Epidermal melanocyte (primary cell): ENCODE measurements around the gene DPYD.

ENCODE experiments used
- DNase-seq: peaks from one replicate; pipeline ENCODE4 v3.0.0; 2011; ENCODE audit warnings: low spot score; ENCODE audit not compliant: insufficient read length

The DPYD gene

GRCh38 chr1:97210307-97210706, 710.5 kb downstream of the DPYD start:
- DNase-seq, result no peak

GRCh38 chr1:97209381-97209957, 711.4 kb downstream of the DPYD start:
- DNase-seq, result no peak

GRCh38 chr1:97207868-97208267, 713.0 kb downstream of the DPYD start:
- DNase-seq, result no peak

GRCh38 chr1:97204468-97204867, 716.4 kb downstream of the DPYD start:
- DNase-seq, result no peak

- DNase-seq, result no peak
Measured at GRCh38 chr1:97202481-97203380, 718.1 kb downstream of the DPYD start.

- DNase-seq, result no peak
Measured at GRCh38 chr1:97201641-97202040, 719.2 kb downstream of the DPYD start.

GRCh38 chr1:97200595-97200994, 720.2 kb downstream of the DPYD start:
- DNase-seq, result no peak

- no peak for DNase-seq
Measured at GRCh38 chr1:97196825-97197516, 723.9 kb downstream of the DPYD start.

GRCh38 chr1:97192872-97193572, 727.8 kb downstream of the DPYD start:
- no peak for DNase-seq

GRCh38 chr1:97190326-97190725, 730.5 kb downstream of the DPYD start:
- no peak for DNase-seq

- no peak for DNase-seq
Measured at GRCh38 chr1:97186381-97186780, 734.5 kb downstream of the DPYD start.

GRCh38 chr1:97174039-97174704, 746.7 kb downstream of the DPYD start:
- no peak for DNase-seq

GRCh38 chr1:97170300-97170699, 750.5 kb downstream of the DPYD start:
- no peak for DNase-seq

- no peak for DNase-seq
Measured at GRCh38 chr1:97168056-97168455, 752.8 kb downstream of the DPYD start.

- DNase-seq, result no peak
Measured at GRCh38 chr1:97167246-97167645, 753.6 kb downstream of the DPYD start.

- no peak for DNase-seq
Measured at GRCh38 chr1:97166626-97167025, 754.2 kb downstream of the DPYD start.

GRCh38 chr1:97164276-97164639, 756.6 kb downstream of the DPYD start:
- no peak for DNase-seq

- no peak for DNase-seq
Measured at GRCh38 chr1:97163591-97164275, 757.1 kb downstream of the DPYD start.

GRCh38 chr1:97160818-97161217, 760.0 kb downstream of the DPYD start:
- no peak for DNase-seq

- DNase-seq, result no peak
Measured at GRCh38 chr1:97159342-97159741, 761.5 kb downstream of the DPYD start.

- no peak for DNase-seq
Measured at GRCh38 chr1:97158691-97159096, 762.1 kb downstream of the DPYD start.
